ENCODE data around the gene TXLNA. TPM values are rescaled to one million over a fixed set of nuclear protein-coding genes. Genes with fewer than 3 reads are reported as not detected.
A peak's percentile ranks its signal among the peaks of the same experiment; 100 is the strongest.

TXLNA gene
- total RNA-seq, 4 donors from 2014 or later = 16.5 to 37.3 (median 25.7) TPM

GRCh38 chr1:32198237-32199042 lies 19.0 kb downstream of the TXLNA start:
- no peak overlapping the region for H3K4me3 ChIP-seq
- no peaks in the 10 kb centered on the region for H3K27me3 ChIP-seq
- 83 to 100% methylated on average over 2 to 3 of the region's 3 CpGs for WGBS, 2 donors (ENCODE audit: low coverage in 1 of 2)
- no peak for DNase-seq
- H3K4me1 ChIP-seq = peaks cover 8 to 27% (median 23%) of the 10 kb centered on the region in 4 donors
- in situ Hi-C loops (cut with MboI; ENCODE audit: low pct_ligation_motif_present in 1 of 4, low pct_unique_long_range_greater_than_20kb in 1 of 4, low sequenced_read_pairs in 3 of 4) (no loop called here), intact Hi-C loops (cut with DNase I; ENCODE audit: low total_unique reads) (no loop called here)
- TF ChIP-seq EP300 (IDR thresholded peaks at IDR 0.05; ENCODE audit: low read depth) (no peak), CTCF (IDR thresholded peaks at IDR 0.05) (no peak), POLR2AphosphoS5 (IDR thresholded peaks at IDR 0.05) (no peak), POLR2A (IDR thresholded peaks at IDR 0.05) (no peak)
- peaks cover 0 to 36% (median 15%) of the 10 kb centered on the region in 4 donors for H3K36me3 ChIP-seq
- H3K9me3 ChIP-seq = no peaks in the 10 kb centered on the region
- no peak overlapping the region for H3K27ac ChIP-seq

GRCh38 chr1:32199043-32199716 lies 19.7 kb downstream of the TXLNA start:
- DNase-seq = no peak
- 73% methylated on average over 4 of the region's 4 CpGs; no CpG with 5 or more reads in 1 of the 2 donors for WGBS, 2 donors (ENCODE audit: low coverage in 1 of 2)
- H3K9me3 ChIP-seq = no peaks in the 10 kb centered on the region
- TF ChIP-seq POLR2AphosphoS5 (IDR thresholded peaks at IDR 0.05) = no peak
- no peak for TF ChIP-seq EP300 (IDR thresholded peaks at IDR 0.05; ENCODE audit: low read depth)
- TF ChIP-seq CTCF (IDR thresholded peaks at IDR 0.05) = no peak
- TF ChIP-seq POLR2A (IDR thresholded peaks at IDR 0.05) = no peak
- H3K4me1 ChIP-seq = peaks cover 8 to 27% (median 23%) of the 10 kb centered on the region in 4 donors
- intact Hi-C loops (cut with DNase I; ENCODE audit: low total_unique reads) = no loop called here
- in situ Hi-C loops (cut with MboI; ENCODE audit: low pct_ligation_motif_present in 1 of 4, low pct_unique_long_range_greater_than_20kb in 1 of 4, low sequenced_read_pairs in 3 of 4) = no loop called here
- peaks cover 0 to 28% (median 11%) of the 10 kb centered on the region in 4 donors for H3K36me3 ChIP-seq
- no peak overlapping the region for H3K4me3 ChIP-seq
- peak overlapping the region; percentile 73 to 92 (median 83) for H3K27ac ChIP-seq
- no peaks in the 10 kb centered on the region for H3K27me3 ChIP-seq

- TF ChIP-seq POLR2A (IDR thresholded peaks at IDR 0.05) = no peak
- TF ChIP-seq EP300 (IDR thresholded peaks at IDR 0.05; ENCODE audit: low read depth) = no peak
- TF ChIP-seq CTCF (IDR thresholded peaks at IDR 0.05) = no peak
- TF ChIP-seq POLR2AphosphoS5 (IDR thresholded peaks at IDR 0.05) = no peak
- in situ Hi-C loops (cut with MboI; ENCODE audit: low pct_ligation_motif_present in 1 of 4, low pct_unique_long_range_greater_than_20kb in 1 of 4, low sequenced_read_pairs in 3 of 4) = loop anchor here in 1 of 4 donors (25.0 kb wide), 1 partner anchor 188 kb away; the partner anchor contains the start of gene BSDC1
Observed at GRCh38 chr1:32199717-32200072, 20.2 kb downstream of the TXLNA start.

More at GRCh38 chr1:32199717-32200072, 20.2 kb downstream of the TXLNA start:
- Histone ChIP-seq H3K4me3 (peak overlapping the region in 1 of 4 donors; percentile 54), H3K36me3 (peaks cover 0 to 23% (median 9%) of the 10 kb centered on the region in 4 donors), H3K4me1 (peaks cover 10 to 29% (median 23%) of the 10 kb centered on the region in 4 donors), H3K27me3 (no peaks in the 10 kb centered on the region), H3K9me3 (no peaks in the 10 kb centered on the region), H3K27ac (peak overlapping the region; percentile 73 to 92 (median 83))
- intact Hi-C loops (cut with DNase I; ENCODE audit: low total_unique reads) = no loop called here
- WGBS, 2 donors (ENCODE audit: low coverage in 1 of 2) = 38% methylated on average over 5 of the region's 6 CpGs; no CpG with 5 or more reads in 1 of the 2 donors
- DNase-seq = no peak
